C4-2B (cell line): Measurements from ENCODE around the gene GATAD2B.

Experiments
- CTCF ChIP-seq: fragments of 450-650 bp; conservative IDR thresholded peaks from 2 replicates; pipeline ENCODE4 v1.5.1; 2017; ENCODE audit warnings: mild to moderate bottlenecking
- ZFX ChIP-seq: fragments of 450-650 bp; IDR thresholded peaks from 2 replicates; pipeline ENCODE4 v1.6.1; 2017

DNA sequence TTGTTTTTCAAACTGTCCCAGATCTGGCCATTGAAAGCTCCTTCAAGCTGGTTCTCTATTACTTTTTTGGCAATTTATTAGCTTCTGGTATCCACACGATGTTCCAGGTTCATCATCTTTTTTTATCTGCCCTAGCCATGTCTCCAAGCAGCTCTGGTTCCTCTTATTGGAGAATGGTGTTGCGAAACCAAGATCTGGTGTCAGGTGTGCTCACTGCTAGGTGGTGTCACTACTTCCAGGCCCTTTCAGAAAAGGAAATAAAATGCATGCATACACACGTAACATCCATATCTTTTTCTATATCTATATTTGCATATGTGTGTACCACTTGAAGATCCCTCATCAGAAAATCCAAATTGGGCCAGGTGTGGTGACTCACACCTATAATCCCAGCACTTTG lies 53.3 kb downstream of the GATAD2B start:
- TF ChIP-seq CTCF = no peak
- TF ChIP-seq ZFX = no peak
